ENCODE data around the gene PGBD5.
"Not testable (repeated sequence)": the region's sequence is repeated elsewhere in the genome, so short reads cannot be mapped to it uniquely, and the experiment has no call there.

Gene PGBD5

DNA sequence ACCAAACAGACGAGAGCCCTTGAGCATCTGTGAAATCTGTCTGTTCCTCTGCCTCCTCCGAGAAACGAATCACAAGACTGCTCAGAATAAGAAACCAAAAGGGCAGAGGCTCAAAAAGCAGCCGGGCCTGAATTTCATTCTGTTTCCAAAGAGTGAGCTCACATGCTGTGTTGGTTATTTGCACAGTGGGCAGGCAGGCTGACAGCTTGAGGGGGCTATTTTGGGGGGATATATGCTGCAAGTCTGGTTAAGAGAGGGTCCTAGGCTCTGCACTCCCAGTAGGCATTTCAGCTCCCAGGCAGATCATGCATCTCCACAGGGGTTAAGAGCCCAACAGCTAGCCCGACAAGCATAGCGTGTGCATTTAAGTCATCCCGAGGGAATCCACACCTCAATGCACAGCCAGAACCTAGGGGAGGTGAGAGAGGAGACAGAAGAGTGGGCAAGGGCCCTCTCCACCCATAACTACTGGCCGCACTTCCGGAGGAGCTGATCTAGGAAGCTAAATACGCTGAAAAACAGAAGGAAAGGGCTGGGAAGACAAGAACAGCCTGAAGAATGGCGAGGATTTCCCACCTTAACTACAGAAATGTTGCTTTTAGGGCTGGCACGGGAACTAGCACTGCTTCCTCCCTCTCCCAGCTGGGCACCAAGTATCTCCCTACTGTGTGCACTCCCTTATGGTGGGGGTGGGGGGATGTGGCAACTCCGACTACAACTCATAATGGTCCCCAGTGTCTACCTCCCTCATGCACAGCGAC is 3.7 kb downstream of the PGBD5 start:
- CTCF ChIA-PET = no interaction called here
- POLR2A ChIA-PET (ENCODE audit: low non-redundant PET) = no interaction called here
- DNase-seq (ENCODE audit: low spot score) = no peak
- TF ChIP-seq, protein P1, sequence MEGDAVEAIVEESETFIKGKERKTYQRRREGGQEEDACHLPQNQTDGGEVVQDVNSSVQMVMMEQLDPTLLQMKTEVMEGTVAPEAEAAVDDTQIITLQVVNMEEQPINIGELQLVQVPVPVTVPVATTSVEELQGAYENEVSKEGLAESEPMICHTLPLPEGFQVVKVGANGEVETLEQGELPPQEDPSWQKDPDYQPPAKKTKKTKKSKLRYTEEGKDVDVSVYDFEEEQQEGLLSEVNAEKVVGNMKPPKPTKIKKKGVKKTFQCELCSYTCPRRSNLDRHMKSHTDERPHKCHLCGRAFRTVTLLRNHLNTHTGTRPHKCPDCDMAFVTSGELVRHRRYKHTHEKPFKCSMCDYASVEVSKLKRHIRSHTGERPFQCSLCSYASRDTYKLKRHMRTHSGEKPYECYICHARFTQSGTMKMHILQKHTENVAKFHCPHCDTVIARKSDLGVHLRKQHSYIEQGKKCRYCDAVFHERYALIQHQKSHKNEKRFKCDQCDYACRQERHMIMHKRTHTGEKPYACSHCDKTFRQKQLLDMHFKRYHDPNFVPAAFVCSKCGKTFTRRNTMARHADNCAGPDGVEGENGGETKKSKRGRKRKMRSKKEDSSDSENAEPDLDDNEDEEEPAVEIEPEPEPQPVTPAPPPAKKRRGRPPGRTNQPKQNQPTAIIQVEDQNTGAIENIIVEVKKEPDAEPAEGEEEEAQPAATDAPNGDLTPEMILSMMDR (conservative IDR thresholded peaks at IDR 0.05; ENCODE audit: low read depth) = no peak
- H3K27ac ChIP-seq = no peak overlapping the region

DNA sequence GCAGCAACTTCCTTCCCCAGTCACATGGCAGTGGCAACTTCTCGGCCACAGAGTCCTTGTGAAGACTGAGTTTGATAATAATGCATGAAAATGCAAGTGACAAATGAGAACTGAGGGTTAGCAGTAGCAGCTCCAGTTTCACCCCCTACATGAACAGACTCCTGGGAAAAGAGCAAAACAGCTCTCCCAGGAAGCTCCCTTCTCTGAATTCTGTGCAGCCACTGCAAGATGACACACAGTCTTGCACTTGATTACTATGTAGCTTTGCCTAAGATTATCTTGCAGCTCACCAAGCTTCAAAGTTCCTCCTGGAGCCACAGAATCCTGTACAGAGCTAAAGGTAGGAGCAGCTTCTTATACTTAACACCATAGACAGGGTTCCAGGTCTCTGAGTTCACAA is 4.7 kb downstream of the PGBD5 start:
- ChIA-PET CTCF (interaction anchor here (0.6 kb wide), 1 partner anchor 1078 kb away, joined by 3 read pairs; no protein-coding TSS in a partner anchor), POLR2A (ENCODE audit: low non-redundant PET) (no interaction called here)
- no peak for DNase-seq (ENCODE audit: low spot score)
- TF ChIP-seq, protein P1 (conservative IDR thresholded peaks at IDR 0.05; ENCODE audit: low read depth) = no peak
- no peak overlapping the region for H3K27ac ChIP-seq

DNA sequence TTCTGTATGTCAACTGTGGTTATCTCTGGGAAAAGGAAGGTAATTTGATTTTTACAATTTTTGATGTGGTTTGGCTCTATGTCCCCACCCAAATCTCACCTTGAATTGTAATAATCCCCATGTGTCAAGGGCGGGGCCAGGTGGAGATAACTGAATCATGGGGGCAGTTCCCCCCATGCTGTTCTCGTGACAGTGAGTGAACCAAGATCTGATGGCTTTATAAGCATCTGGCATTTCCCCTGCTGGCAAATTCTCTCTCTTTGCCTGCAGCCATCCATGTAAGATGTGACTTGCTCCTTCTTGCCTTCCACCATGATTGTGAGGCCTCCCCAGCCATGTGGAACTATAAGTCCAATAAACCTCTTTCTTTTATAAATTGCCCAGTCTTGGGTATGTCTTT is 5.8 kb downstream of the PGBD5 start:
- CTCF ChIA-PET; POLR2A ChIA-PET (ENCODE audit: low non-redundant PET); DNase-seq (ENCODE audit: low spot score); H3K27ac ChIP-seq: not testable (repeated sequence)

DNA sequence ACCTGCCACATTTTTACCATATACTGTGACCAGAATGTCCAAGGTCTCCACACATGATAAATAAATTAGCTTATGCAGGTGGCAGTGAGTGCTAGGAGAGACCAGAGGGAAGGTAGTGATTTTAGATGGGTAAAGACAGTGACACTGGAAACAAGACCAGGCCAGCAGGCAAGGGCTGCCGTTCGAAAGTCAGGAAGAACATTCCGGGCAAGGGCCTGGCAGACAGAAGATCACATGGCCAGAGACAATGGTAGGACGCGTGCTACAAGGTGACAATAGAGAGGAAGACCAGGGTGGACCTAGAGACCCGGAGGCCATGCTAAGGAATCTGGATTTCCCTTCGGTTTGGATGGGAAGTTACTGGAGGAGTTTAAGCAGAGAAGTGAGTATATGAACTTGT is 9.7 kb downstream of the PGBD5 start:
- no peak overlapping the region for H3K27ac ChIP-seq
- TF ChIP-seq, protein P1 (conservative IDR thresholded peaks at IDR 0.05; ENCODE audit: low read depth) = no peak
- DNase-seq (ENCODE audit: low spot score) = no peak
- ChIA-PET POLR2A (ENCODE audit: low non-redundant PET) (no interaction called here), CTCF (no interaction called here)

DNA sequence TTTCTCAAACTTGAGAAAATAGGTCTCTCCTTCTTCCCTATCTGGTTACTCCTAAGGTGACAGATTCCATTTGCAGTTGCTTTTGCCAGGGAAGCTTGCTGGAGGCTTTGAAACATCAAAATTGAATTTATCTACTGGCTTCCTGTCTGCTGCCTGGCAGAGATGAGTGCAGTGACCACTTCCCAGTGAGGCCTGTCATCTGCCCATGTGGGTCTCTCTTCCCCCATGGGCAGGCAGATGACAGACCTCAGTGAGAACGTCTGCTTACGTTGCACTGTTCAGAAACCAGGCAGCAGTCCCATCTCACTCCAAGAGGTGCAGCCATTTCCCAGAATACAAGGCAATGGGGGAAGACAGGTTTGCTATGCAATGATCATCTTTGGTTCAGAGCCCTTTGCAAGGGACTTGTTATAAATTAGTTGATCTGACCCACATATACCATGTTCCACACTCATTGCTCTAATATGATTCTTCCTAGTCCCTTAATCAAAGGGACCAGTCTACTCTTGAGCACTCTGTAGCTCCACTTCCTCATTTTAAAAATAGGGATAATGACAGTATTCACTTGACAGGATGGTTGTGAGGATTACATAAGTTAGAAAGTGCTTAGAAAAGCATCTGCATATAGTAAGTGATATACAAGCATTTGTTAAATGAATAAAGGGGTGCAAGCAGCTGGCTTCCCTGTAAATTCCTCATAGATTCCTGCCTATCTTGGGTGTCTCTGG is 10.6 kb downstream of the PGBD5 start:
- TF ChIP-seq, protein P1 (conservative IDR thresholded peaks at IDR 0.05; ENCODE audit: low read depth) = no peak
- no peak for DNase-seq (ENCODE audit: low spot score)
- no peak overlapping the region for H3K27ac ChIP-seq
- ChIA-PET POLR2A (ENCODE audit: low non-redundant PET) (no interaction called here), CTCF (no interaction called here)

DNA sequence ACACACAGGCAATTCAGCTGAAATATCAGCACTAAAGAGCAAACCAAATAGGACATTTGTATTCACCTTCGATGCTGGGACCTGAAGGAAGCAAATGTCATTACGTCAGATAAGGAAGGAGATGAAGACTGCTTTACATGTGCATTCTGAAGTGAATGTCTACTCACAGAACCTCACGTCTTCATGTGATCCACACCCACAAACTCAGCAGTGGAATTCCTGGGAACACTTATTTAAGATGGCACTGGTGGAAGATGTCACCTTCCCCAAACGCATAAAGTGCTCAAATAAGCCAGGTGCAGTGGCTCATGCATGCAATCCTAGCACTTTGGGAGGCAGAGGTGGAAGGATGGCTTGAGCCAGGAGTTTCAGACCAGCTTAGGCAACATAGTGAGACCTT is 11.4 kb downstream of the PGBD5 start:
- DNase-seq (ENCODE audit: low spot score) = no peak
- CTCF ChIA-PET = no interaction called here
- TF ChIP-seq, protein P1 (conservative IDR thresholded peaks at IDR 0.05; ENCODE audit: low read depth) = no peak
- POLR2A ChIA-PET (ENCODE audit: low non-redundant PET) = no interaction called here
- no peak overlapping the region for H3K27ac ChIP-seq

DNA sequence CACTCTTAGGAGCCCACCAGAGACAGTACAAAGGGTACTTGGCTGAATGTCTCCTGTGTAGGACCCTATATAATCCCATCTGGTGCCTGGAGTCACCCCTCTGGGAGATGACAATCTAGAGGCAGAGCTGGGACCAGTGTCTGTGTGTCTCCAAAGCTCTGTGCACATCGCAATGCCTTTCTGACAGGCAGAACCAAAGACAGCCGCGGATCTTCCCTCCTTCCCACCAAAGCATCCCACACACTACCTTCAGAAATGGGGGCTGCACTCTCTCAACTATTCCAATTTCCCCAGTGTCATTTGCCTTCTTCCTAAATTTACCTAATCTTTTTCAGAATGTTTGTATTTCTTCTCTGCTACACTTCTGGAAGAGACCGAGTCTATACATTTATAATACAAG is 12.0 kb downstream of the PGBD5 start:
- POLR2A ChIA-PET (ENCODE audit: low non-redundant PET) = no interaction called here
- no peak for DNase-seq (ENCODE audit: low spot score)
- H3K27ac ChIP-seq = no peak overlapping the region

More for the DNA sequence above, 12.0 kb downstream of the PGBD5 start:
- CTCF ChIA-PET = no interaction called here
- TF ChIP-seq, protein P1 (conservative IDR thresholded peaks at IDR 0.05; ENCODE audit: low read depth) = no peak
